Globus pallidus (tissue), 1 donor: Measurements from ENCODE around the gene C14orf93.

ENCODE experiments used
- DNase-seq: peaks from one replicate; pipeline ENCODE4 v3.0.0-alpha.2; 2015; ENCODE audit warnings: low spot score

The C14orf93 gene

GRCh38 chr14:23009939-23010726 is at the start of gene C14orf93:
TSS of gene C14orf93 (minus strand) at chr14:23010143. CDS start at chr14:22999023, 11,120 bp downstream.
- DNase-seq, result peak; percentile 74

GRCh38 chr14:23058654-23059504 is 48.9 kb upstream of the C14orf93 start:
- DNase-seq, result no peak

GRCh38 chr14:23057757-23058653 is 48.1 kb upstream of the C14orf93 start:
- DNase-seq, result peak; percentile 77

- peak; percentile 54 for DNase-seq
Observed at GRCh38 chr14:23056956-23057756, 47.2 kb upstream of the C14orf93 start, which contains the start of gene CDH24. TSS of gene CDH24 (minus strand) at chr14:23057520. CDS start at chr14:23055733, 1,787 bp downstream.

GRCh38 chr14:23056145-23056955 is 46.4 kb upstream of the C14orf93 start:
- peak; percentile 57 for DNase-seq

- DNase-seq, result peak; percentile 54
Observed at GRCh38 chr14:23055621-23056144, 45.7 kb upstream of the C14orf93 start.

GRCh38 chr14:23055147-23055550 is 45.2 kb upstream of the C14orf93 start:
- DNase-seq, result no peak

GRCh38 chr14:23054000-23054811 is 44.3 kb upstream of the C14orf93 start:
- DNase-seq, result no peak

GRCh38 chr14:23053426-23053825 is 43.5 kb upstream of the C14orf93 start:
- no peak for DNase-seq

GRCh38 chr14:23052671-23053070 is 42.7 kb upstream of the C14orf93 start:
- DNase-seq, result no peak

GRCh38 chr14:23052182-23052623 is 42.3 kb upstream of the C14orf93 start:
- no peak for DNase-seq

GRCh38 chr14:23051141-23052057 is 41.5 kb upstream of the C14orf93 start:
- no peak for DNase-seq

- no peak for DNase-seq
Observed at GRCh38 chr14:23049011-23049410, 39.1 kb upstream of the C14orf93 start.

GRCh38 chr14:23047751-23048693 is 38.1 kb upstream of the C14orf93 start:
- DNase-seq, result no peak

GRCh38 chr14:23047034-23047634 is 37.2 kb upstream of the C14orf93 start:
- no peak for DNase-seq
